Keratinocyte (primary cell): ENCODE measurements around the gene POFUT2. TPM values are rescaled to one million over a fixed set of nuclear protein-coding genes. Genes with fewer than 3 reads are reported as not detected.
"Not testable (repeated sequence)": the region's sequence is repeated elsewhere in the genome, so short reads cannot be mapped to it uniquely, and the experiment has no call there.

Experiments
- DNase-seq: peaks from one replicate; pipeline ENCODE4 v3.0.0-alpha.2; 2011; ENCODE audit warnings: low read depth, missing footprints, low spot score
- FAIRE-seq: peaks from 2 replicates; lab custom pipeline; 2011; peaks lifted over from hg19 to GRCh38; lab: Jason Lieb, UNC
- H2AFZ ChIP-seq: 2 replicates; pipeline ENCODE4 v1.6.0; 2012; ENCODE audit warnings: low read length, control low read depth, inconsistent platforms; ENCODE audit not compliant: control insufficient read depth
- H3K27ac ChIP-seq: 2 replicates; pipeline ENCODE4 v1.5.1; 2011; ENCODE audit warnings: low read length; ENCODE audit not compliant: control insufficient read depth, insufficient read depth
- H3K27me3 ChIP-seq: 3 replicates; pipeline ENCODE4 v1.6.0; 2011; ENCODE audit warnings: low read length; ENCODE audit not compliant: control insufficient read depth, insufficient read depth; ENCODE audit errors: extremely low read depth
- H3K36me3 ChIP-seq, 2 experiments: 2 replicates in 1 of 2; 3 replicates in 1 of 2; pipeline ENCODE4 v1.5.1; 2011; ENCODE audit warnings: low read length in 2 of 2, mild to moderate bottlenecking in 1 of 2; ENCODE audit not compliant: control insufficient read depth in 2 of 2, insufficient read depth in 2 of 2; ENCODE audit errors: extremely low read depth in 1 of 2
- H3K4me1 ChIP-seq: 3 replicates; pipeline ENCODE4 v1.5.1; 2011; ENCODE audit warnings: low read length; ENCODE audit not compliant: control insufficient read depth, insufficient read depth; ENCODE audit errors: extremely low read depth
- H3K4me2 ChIP-seq: 3 replicates; pipeline ENCODE4 v1.6.0; 2011; ENCODE audit warnings: low read depth, low read length; ENCODE audit not compliant: control insufficient read depth, insufficient read depth; ENCODE audit errors: extremely low read depth
- H3K4me3 ChIP-seq, 3 experiments: fragments of 200-600 bp in 1 of 3; sonication (generic) in 1 of 3; 2 replicates in 2 of 3; 3 replicates in 1 of 3; pipeline ENCODE4 v1.5.1; 2011 to 2016; ENCODE audit warnings: low read length in 3 of 3, mild to moderate bottlenecking in 3 of 3, control low read depth in 2 of 3, inconsistent platforms in 1 of 3, low read depth in 1 of 3, mixed read lengths in 1 of 3, mixed run types in 1 of 3, moderate library complexity in 1 of 3; ENCODE audit not compliant: control insufficient read depth in 2 of 3, insufficient read depth in 2 of 3; ENCODE audit errors: extremely low read depth in 1 of 3
- H3K79me2 ChIP-seq: 2 replicates; pipeline ENCODE4 v1.6.0; 2012; ENCODE audit warnings: low read length; ENCODE audit not compliant: control insufficient read depth, insufficient read depth
- H3K9ac ChIP-seq: 3 replicates; pipeline ENCODE4 v1.6.0; 2011; ENCODE audit warnings: low read length; ENCODE audit not compliant: control insufficient read depth, insufficient read depth; ENCODE audit errors: extremely low read depth
- H3K9me1 ChIP-seq: 3 replicates; pipeline ENCODE4 v1.6.0; 2011; ENCODE audit warnings: low read length; ENCODE audit not compliant: control insufficient read depth, insufficient read depth; ENCODE audit errors: extremely low read depth
- H3K9me3 ChIP-seq: 2 replicates; pipeline ENCODE4 v1.5.1; 2012; ENCODE audit warnings: low read depth, low read length; ENCODE audit not compliant: control insufficient read depth
- H4K20me1 ChIP-seq: 3 replicates; pipeline ENCODE4 v1.6.0; 2011; ENCODE audit warnings: low read length; ENCODE audit not compliant: control insufficient read depth, insufficient read depth; ENCODE audit errors: extremely low read depth
- CTCF ChIP-seq, 3 experiments: IDR thresholded peaks in 1 of 3; conservative IDR thresholded peaks in 1 of 3; optimal IDR thresholded peaks in 1 of 3; 2 replicates in 2 of 3; 3 replicates in 1 of 3; pipeline versions ENCODE3 to v1.5.1; 2011; ENCODE audit warnings: low read length in 3 of 3, mild to moderate bottlenecking in 3 of 3, moderate library complexity in 2 of 3, control low read depth in 1 of 3, inconsistent platforms in 1 of 3; ENCODE audit not compliant: insufficient read depth in 2 of 3; ENCODE audit errors: extremely low read depth in 1 of 3
- EZH2 ChIP-seq: IDR thresholded peaks from one replicate; pipeline ENCODE4 v1.6.1; 2012; ENCODE audit warnings: inconsistent platforms, mild to moderate bottlenecking, low read length, moderate library complexity
- dilution Hi-C: fragments of 300-500 bp; cut with MboI; formaldehyde crosslinking; loops from one replicate; pipeline ENCODE4 v1.7.0; 2020; ENCODE audit warnings: low sequenced_read_pairs; ENCODE audit not compliant: extremely low pct_ligation_motif_present
- polyA plus RNA-seq, 5 experiments: library from polyadenylated mRNA; depleted of rRNA in 3 of 5; stranded (reverse) in 3 of 5; stranded (forward) in 1 of 5; unstranded in 1 of 5; fragments of >200 nt; gene quantifications; 1 replicate in 1 of 5; 2 replicates in 3 of 5; 3 replicates in 1 of 5; pipeline versions ENCODE4 v1.2.1 to v1.2.3, GENCODE V29; 2011 to 2012; ENCODE audit warnings: missing spikeins in 2 of 5, low read depth in 1 of 5, low replicate concordance in 1 of 5

Gene POFUT2
- polyA plus RNA-seq, 1 donor (not counting 4 experiments of a cell fraction or from before 2014, with no cell fraction given), result 8.8 TPM

- Histone ChIP-seq H3K79me2 (no peaks in the 10 kb centered on the region), H3K36me3 (no peaks in the 10 kb centered on the region), H3K4me3 (no peak overlapping the region), H4K20me1 (no peaks in the 10 kb centered on the region), H3K9me3 (no peaks in the 10 kb centered on the region), H3K9ac (no peak overlapping the region), H3K4me2 (peak overlapping the region; percentile 15), H3K4me1 (no peaks in the 10 kb centered on the region), H3K9me1 (no peaks in the 10 kb centered on the region), H2AFZ (no peak overlapping the region), H3K27me3 (peaks cover 12% of the 10 kb centered on the region), H3K27ac (no peak overlapping the region)
- FAIRE-seq, result no peak
- dilution Hi-C loops, result no loop called here
- TF ChIP-seq CTCF (optimal IDR thresholded peaks at IDR 0.05 in 1 of 3, IDR thresholded peaks at IDR 0.05 in 1 of 3, conservative IDR thresholded peaks at IDR 0.05 in 1 of 3; ENCODE audit: extremely low read depth in 1 of 3, insufficient read depth in 2 of 3, low read length in 3 of 3) (peak in 1 of 3 experiments; percentile 47), EZH2 (no peak)
- DNase-seq, result no peak
Observed at GRCh38 chr21:45308194-45309068, 20.7 kb upstream of the POFUT2 start.

DNA sequence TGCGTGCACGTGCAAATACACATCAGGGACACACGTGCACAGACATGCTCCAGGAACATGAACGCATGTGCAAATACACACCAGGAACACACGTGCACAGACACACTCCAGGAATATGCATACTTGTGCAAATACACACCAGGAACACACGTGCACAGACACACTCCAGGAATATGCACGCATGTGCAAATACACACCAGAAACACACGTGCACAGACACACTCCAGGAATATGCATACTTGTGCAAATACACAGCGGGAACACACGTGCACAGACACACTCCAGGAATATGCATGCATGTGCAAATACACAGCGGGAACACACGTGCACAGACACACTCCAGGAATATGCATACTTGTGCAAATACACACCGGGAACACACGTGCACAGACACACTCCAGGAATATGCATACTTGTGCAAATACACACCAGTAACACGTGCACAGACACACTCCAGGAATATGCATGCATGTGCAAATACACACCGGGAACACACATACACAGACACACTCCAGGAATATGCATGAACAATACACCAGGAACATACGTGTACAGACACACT, 20.0 kb upstream of the POFUT2 start:
- DNase-seq, H3K4me1 ChIP-seq, FAIRE-seq, H2AFZ ChIP-seq, H3K79me2 ChIP-seq, dilution Hi-C loops, H3K27ac ChIP-seq, H3K4me3 ChIP-seq, H3K4me2 ChIP-seq, H3K9ac ChIP-seq, H3K36me3 ChIP-seq, H4K20me1 ChIP-seq, H3K9me1 ChIP-seq, H3K27me3 ChIP-seq, H3K9me3 ChIP-seq: not testable (repeated sequence)
